Activated T-cell treated with anti-CD3 and anti-CD28 coated beads, Interleukin-2, amount 50 U/mL, for 4 hours (primary cell): ENCODE data around the gene EGR2. TPM values are rescaled to one million over a fixed set of nuclear protein-coding genes. Genes with fewer than 3 reads are reported as not detected.

Source experiments
- ATAC-seq, 2 donors: fragments of 200-7000 bp; cut with Tn5 transposase; one replicate each; pipeline ENCODE4 v1.10.0; 2021
- DNase-seq: peaks from one replicate; pipeline ENCODE4 v3.0.0-alpha.2; 2020
- H3K27me3 Mint-ChIP-seq: one replicate; pipeline ENCODE4 v1.8.0; 2021; ENCODE audit warnings: low read depth, mixed read lengths
- H3K36me3 Mint-ChIP-seq: one replicate; pipeline ENCODE4 v1.8.0; 2022; ENCODE audit warnings: mixed read lengths; ENCODE audit not compliant: insufficient read depth
- H3K4me1 Mint-ChIP-seq: one replicate; pipeline ENCODE4 v1.8.0; 2021; ENCODE audit warnings: low read depth, mixed read lengths
- H3K4me3 Mint-ChIP-seq: one replicate; pipeline ENCODE4 v1.8.0; 2021; ENCODE audit warnings: mild to moderate bottlenecking, moderate library complexity, mixed read lengths
- H3K9me3 Mint-ChIP-seq: one replicate; pipeline ENCODE4 v1.8.0; 2021; ENCODE audit warnings: mixed read lengths
- total RNA-seq, 3 donors: library from RNA; stranded (reverse); gene quantifications; one replicate each; pipeline ENCODE4 v1.2.1, GENCODE V29; 2021

EGR2 gene
- total RNA-seq: 100 to 1,000 TPM in 1 of 3 donors, 10 to 100 TPM in 2; 83.3 to 121 (median 99.5) TPM

GRCh38 chr10:62816331-62817120, at the start of gene EGR2:
Gene EGR2, minus strand, starts transcription at chr10:62816366. Its CDS starts 337 bp downstream, at chr10:62816029.
- peak; percentile 93 for DNase-seq
- Mint-ChIP-seq H3K4me3 (peak within 1 kb of the TSS; percentile 95), H3K9me3 (no peaks in the 10 kb centered on the region), H3K27me3 (peaks cover 18% of the 10 kb centered on the region), H3K36me3 (peaks cover 39% of the 10 kb centered on the region), H3K4me1 (peaks cover 32% of the 10 kb centered on the region)
- ATAC-seq: peak; percentile 74 to 77

- Mint-ChIP-seq H3K27me3 (no peaks in the 10 kb centered on the region), H3K9me3 (no peaks in the 10 kb centered on the region), H3K36me3 (no peaks in the 10 kb centered on the region), H3K4me3 (no peak overlapping the region), H3K4me1 (peaks cover 13% of the 10 kb centered on the region)
- DNase-seq: no peak
- ATAC-seq: no peak
Measured at GRCh38 chr10:62862447-62862846, 46.3 kb upstream of the EGR2 start.

- peaks cover 23% of the 10 kb centered on the region for H3K4me1 Mint-ChIP-seq
- ATAC-seq: no peak
- DNase-seq: no peak
- H3K9me3 Mint-ChIP-seq: no peaks in the 10 kb centered on the region
- H3K36me3 Mint-ChIP-seq: no peaks in the 10 kb centered on the region
- H3K27me3 Mint-ChIP-seq: no peaks in the 10 kb centered on the region
- H3K4me3 Mint-ChIP-seq: no peak overlapping the region
Measured at GRCh38 chr10:62861507-62861906, 45.3 kb upstream of the EGR2 start.

- no peaks in the 10 kb centered on the region for H3K9me3 Mint-ChIP-seq
- H3K4me3 Mint-ChIP-seq: no peak overlapping the region
- H3K4me1 Mint-ChIP-seq: peaks cover 28% of the 10 kb centered on the region
- no peaks in the 10 kb centered on the region for H3K27me3 Mint-ChIP-seq
- H3K36me3 Mint-ChIP-seq: no peaks in the 10 kb centered on the region
- no peak for DNase-seq
- ATAC-seq: no peak
Measured at GRCh38 chr10:62860946-62861345, 44.8 kb upstream of the EGR2 start.

GRCh38 chr10:62858364-62858763, 42.2 kb upstream of the EGR2 start:
- no peaks in the 10 kb centered on the region for H3K36me3 Mint-ChIP-seq
- H3K4me3 Mint-ChIP-seq: no peak overlapping the region
- ATAC-seq (no peak), DNase-seq (no peak)
- no peaks in the 10 kb centered on the region for H3K27me3 Mint-ChIP-seq
- no peaks in the 10 kb centered on the region for H3K9me3 Mint-ChIP-seq
- H3K4me1 Mint-ChIP-seq: peaks cover 46% of the 10 kb centered on the region

- no peaks in the 10 kb centered on the region for H3K27me3 Mint-ChIP-seq
- H3K4me3 Mint-ChIP-seq: no peak overlapping the region
- no peaks in the 10 kb centered on the region for H3K9me3 Mint-ChIP-seq
- H3K36me3 Mint-ChIP-seq: no peaks in the 10 kb centered on the region
- H3K4me1 Mint-ChIP-seq: peaks cover 54% of the 10 kb centered on the region
- ATAC-seq (peak; percentile 54 to 58), DNase-seq (no peak)
Measured at GRCh38 chr10:62856021-62856420, 39.9 kb upstream of the EGR2 start.

GRCh38 chr10:62853710-62854109, 37.5 kb upstream of the EGR2 start:
- H3K4me1 Mint-ChIP-seq: peaks cover 49% of the 10 kb centered on the region
- H3K4me3 Mint-ChIP-seq: peak overlapping the region; percentile 12
- ATAC-seq: peak; percentile 47 to 57

GRCh38 chr10:62852961-62853702, 37.0 kb upstream of the EGR2 start:
- Mint-ChIP-seq H3K4me3 (peak overlapping the region; percentile 12), H3K36me3 (no peaks in the 10 kb centered on the region), H3K4me1 (peaks cover 49% of the 10 kb centered on the region), H3K27me3 (peaks cover 3% of the 10 kb centered on the region), H3K9me3 (peaks cover 9% of the 10 kb centered on the region)
- no peak for DNase-seq
- peak; percentile 58 to 59 for ATAC-seq

More at GRCh38 chr10:62853710-62854109, 37.5 kb upstream of the EGR2 start:
- peaks cover 3% of the 10 kb centered on the region for H3K27me3 Mint-ChIP-seq
- no peak for DNase-seq
- H3K36me3 Mint-ChIP-seq: no peaks in the 10 kb centered on the region
- H3K9me3 Mint-ChIP-seq: peaks cover 4% of the 10 kb centered on the region

GRCh38 chr10:62851442-62851841, 35.3 kb upstream of the EGR2 start:
- DNase-seq (no peak), ATAC-seq (no peak)
- no peaks in the 10 kb centered on the region for H3K36me3 Mint-ChIP-seq
- H3K4me1 Mint-ChIP-seq: peaks cover 36% of the 10 kb centered on the region
- peaks cover 3% of the 10 kb centered on the region for H3K27me3 Mint-ChIP-seq
- peaks cover 23% of the 10 kb centered on the region for H3K9me3 Mint-ChIP-seq
- no peak overlapping the region for H3K4me3 Mint-ChIP-seq

- H3K4me1 Mint-ChIP-seq: peaks cover 28% of the 10 kb centered on the region
Measured at GRCh38 chr10:62850646-62851045, 34.5 kb upstream of the EGR2 start.

GRCh38 chr10:62847433-62847832, 31.3 kb upstream of the EGR2 start:
- DNase-seq (no peak), ATAC-seq (no peak)
- H3K36me3 Mint-ChIP-seq: no peaks in the 10 kb centered on the region
- H3K9me3 Mint-ChIP-seq: peaks cover 24% of the 10 kb centered on the region
- no peak overlapping the region for H3K4me3 Mint-ChIP-seq
- peaks cover 3% of the 10 kb centered on the region for H3K27me3 Mint-ChIP-seq
- H3K4me1 Mint-ChIP-seq: peaks cover 16% of the 10 kb centered on the region

More at GRCh38 chr10:62850646-62851045, 34.5 kb upstream of the EGR2 start:
- DNase-seq (no peak), ATAC-seq (no peak)
- Mint-ChIP-seq H3K4me3 (no peak overlapping the region), H3K27me3 (peaks cover 3% of the 10 kb centered on the region), H3K36me3 (no peaks in the 10 kb centered on the region), H3K9me3 (peaks cover 24% of the 10 kb centered on the region)

GRCh38 chr10:62844280-62845011, 28.3 kb upstream of the EGR2 start:
- Mint-ChIP-seq H3K27me3 (peaks cover 3% of the 10 kb centered on the region), H3K4me3 (no peak overlapping the region), H3K36me3 (no peaks in the 10 kb centered on the region), H3K4me1 (peaks cover 11% of the 10 kb centered on the region), H3K9me3 (peaks cover 24% of the 10 kb centered on the region)
- ATAC-seq (peak; percentile 88), DNase-seq (peak; percentile 12)

GRCh38 chr10:62843600-62843999, 27.4 kb upstream of the EGR2 start:
- no peak for ATAC-seq
- Mint-ChIP-seq H3K36me3 (no peaks in the 10 kb centered on the region), H3K4me1 (peaks cover 11% of the 10 kb centered on the region), H3K4me3 (no peak overlapping the region), H3K9me3 (peaks cover 19% of the 10 kb centered on the region), H3K27me3 (no peaks in the 10 kb centered on the region)
- no peak for DNase-seq

GRCh38 chr10:62842983-62843382, 26.8 kb upstream of the EGR2 start:
- Mint-ChIP-seq H3K36me3 (no peaks in the 10 kb centered on the region), H3K27me3 (no peaks in the 10 kb centered on the region), H3K4me1 (peaks cover 11% of the 10 kb centered on the region), H3K4me3 (no peak overlapping the region), H3K9me3 (peaks cover 15% of the 10 kb centered on the region)
- DNase-seq (no peak), ATAC-seq (no peak)
